GM12875 (cell line): ENCODE data around the gene E2F1.
"Not testable (repeated sequence)": the region's sequence is repeated elsewhere in the genome, so short reads cannot be mapped to it uniquely, and the experiment has no call there.

Experiments used
- H3K4me3 ChIP-seq: one replicate; pipeline ENCODE4 v1.5.1; 2011; ENCODE audit warnings: low read depth, low read length, control low read depth
- CTCF ChIP-seq: IDR thresholded peaks from 2 replicates; pipeline ENCODE4 v1.5.1; 2011; ENCODE audit warnings: low read depth, mild to moderate bottlenecking, control low read depth, inconsistent platforms, low read length, moderate library complexity, borderline replicate concordance; ENCODE audit not compliant: insufficient read depth

The E2F1 gene

GRCh38 chr20:33647603-33648395, 38.4 kb downstream of the E2F1 start:
- no peak for TF ChIP-seq CTCF

GRCh38 chr20:33646959-33647602, 39.1 kb downstream of the E2F1 start:
- not testable (repeated sequence) for H3K4me3 ChIP-seq

More at GRCh38 chr20:33647603-33648395, 38.4 kb downstream of the E2F1 start:
- no peak overlapping the region for H3K4me3 ChIP-seq

GRCh38 chr20:33646191-33646590, 40.0 kb downstream of the E2F1 start:
- H3K4me3 ChIP-seq = no peak overlapping the region
- no peak for TF ChIP-seq CTCF

GRCh38 chr20:33645396-33645795, 40.8 kb downstream of the E2F1 start:
- TF ChIP-seq CTCF = no peak
- no peak overlapping the region for H3K4me3 ChIP-seq

GRCh38 chr20:33645072-33645358, 41.2 kb downstream of the E2F1 start:
- no peak overlapping the region for H3K4me3 ChIP-seq
- TF ChIP-seq CTCF = no peak

GRCh38 chr20:33644313-33645071, 41.7 kb downstream of the E2F1 start:
- H3K4me3 ChIP-seq = no peak overlapping the region
- no peak for TF ChIP-seq CTCF

GRCh38 chr20:33640287-33640686, 45.9 kb downstream of the E2F1 start:
- no peak for TF ChIP-seq CTCF

More at GRCh38 chr20:33640287-33640686, 45.9 kb downstream of the E2F1 start:
- no peak overlapping the region for H3K4me3 ChIP-seq
